AG10803 (cell line): ENCODE results near the gene UBE2Q2.
"Not testable (repeated sequence)": the region's sequence is repeated elsewhere in the genome, so short reads cannot be mapped to it uniquely, and the experiment has no call there.

Experiments
- DNase-seq: peaks from one replicate; pipeline ENCODE4 v3.0.0; 2010; ENCODE audit warnings: low read depth
- H3K4me3 ChIP-seq: 2 replicates; pipeline ENCODE4 v1.5.1; 2011; ENCODE audit warnings: mild to moderate bottlenecking, low read length, control low read depth
- CTCF ChIP-seq: conservative IDR thresholded peaks from 2 replicates; pipeline ENCODE4 v1.5.1; 2011; ENCODE audit warnings: mild to moderate bottlenecking, low read length, control low read depth, inconsistent platforms

The UBE2Q2 gene

GRCh38 chr15:75868019-75868418 is 24.8 kb downstream of the UBE2Q2 start:
- DNase-seq = no peak
- no peak for TF ChIP-seq CTCF
- no peak overlapping the region for H3K4me3 ChIP-seq

- H3K4me3 ChIP-seq = no peak overlapping the region
- no peak for DNase-seq
- no peak for TF ChIP-seq CTCF
Observed at GRCh38 chr15:75869446-75869845, 26.2 kb downstream of the UBE2Q2 start.

GRCh38 chr15:75871589-75871988 is 28.3 kb downstream of the UBE2Q2 start:
- H3K4me3 ChIP-seq, DNase-seq: not testable (repeated sequence)

- no peak for TF ChIP-seq CTCF
- DNase-seq = no peak
- H3K4me3 ChIP-seq = no peak overlapping the region
Observed at GRCh38 chr15:75872403-75872990, 29.2 kb downstream of the UBE2Q2 start.

GRCh38 chr15:75884041-75884440 is 40.8 kb downstream of the UBE2Q2 start:
- no peak overlapping the region for H3K4me3 ChIP-seq
- peak; percentile 51 for DNase-seq
- no peak for TF ChIP-seq CTCF

GRCh38 chr15:75887178-75887577 is 43.9 kb downstream of the UBE2Q2 start:
- no peak for TF ChIP-seq CTCF
- no peak for DNase-seq
- H3K4me3 ChIP-seq = no peak overlapping the region

- DNase-seq = peak; percentile 81
- no peak overlapping the region for H3K4me3 ChIP-seq
- TF ChIP-seq CTCF = no peak
Observed at GRCh38 chr15:75891895-75892294, 48.6 kb downstream of the UBE2Q2 start.

- no peak for TF ChIP-seq CTCF
- no peak overlapping the region for H3K4me3 ChIP-seq
- DNase-seq = no peak
Observed at GRCh38 chr15:75895731-75896130, 52.5 kb downstream of the UBE2Q2 start.
